ENCODE measurements around the gene LDB1.

GRCh38 chr10:102132563-102133372 is 12.6 kb upstream of the LDB1 start, which contains the start of gene PPRC1:
- TF ChIP-seq CTCF (IDR thresholded peaks at IDR 0.05) (peak; percentile 86), JUN (CRISPR knock-in tag; IDR thresholded peaks at IDR 0.05) (0 out of 2 replicates have a peak, but pooled peaks have one; percentile 52), ZBTB43 (CRISPR knock-in tag; IDR thresholded peaks at IDR 0.05) (no peak), ETV6 (CRISPR knock-in tag; IDR thresholded peaks at IDR 0.05) (peak; percentile 83), ZNF281 (CRISPR knock-in tag; IDR thresholded peaks at IDR 0.05) (no peak), NR1H2 (CRISPR knock-in tag; IDR thresholded peaks at IDR 0.05) (no peak), ATF3 (CRISPR knock-in tag; conservative IDR thresholded peaks at IDR 0.05) (no peak), SMAD3 (CRISPR knock-in tag; IDR thresholded peaks at IDR 0.05; ENCODE audit: borderline replicate concordance) (no peak)

Data from WTC11 (cell line).